CD4-positive, alpha-beta T cell treated with Interferon gamma for 1 hour (primary cell): ENCODE measurements around the gene ZBED1.

ENCODE experiments used
- DNase-seq: peaks from one replicate; pipeline ENCODE4 v3.0.0-alpha.2; 2020

Gene ZBED1

GRCh38 chrX:2451501-2452316, 49.1 kb downstream of the ZBED1 start:
- no peak for DNase-seq

DNA sequence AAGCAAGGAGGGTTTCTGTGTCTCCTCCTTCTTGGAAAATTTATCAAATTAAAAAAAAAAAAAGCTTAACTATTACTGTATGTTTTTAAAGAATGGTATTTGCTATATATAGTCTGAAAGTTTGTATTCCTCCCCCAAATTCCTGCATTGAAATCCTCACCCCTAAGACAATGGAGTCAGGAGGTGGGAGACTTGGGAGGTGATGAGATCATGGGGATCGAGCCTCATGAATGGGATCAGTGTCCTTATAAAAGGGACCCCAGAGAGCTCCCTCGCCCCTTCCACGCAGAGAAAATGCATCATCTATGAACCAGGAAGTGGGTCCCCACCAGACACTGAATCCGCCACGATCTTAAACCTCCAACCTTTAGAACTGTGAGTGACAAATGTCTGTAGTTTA, 50.1 kb downstream of the ZBED1 start:
- no peak for DNase-seq

DNA sequence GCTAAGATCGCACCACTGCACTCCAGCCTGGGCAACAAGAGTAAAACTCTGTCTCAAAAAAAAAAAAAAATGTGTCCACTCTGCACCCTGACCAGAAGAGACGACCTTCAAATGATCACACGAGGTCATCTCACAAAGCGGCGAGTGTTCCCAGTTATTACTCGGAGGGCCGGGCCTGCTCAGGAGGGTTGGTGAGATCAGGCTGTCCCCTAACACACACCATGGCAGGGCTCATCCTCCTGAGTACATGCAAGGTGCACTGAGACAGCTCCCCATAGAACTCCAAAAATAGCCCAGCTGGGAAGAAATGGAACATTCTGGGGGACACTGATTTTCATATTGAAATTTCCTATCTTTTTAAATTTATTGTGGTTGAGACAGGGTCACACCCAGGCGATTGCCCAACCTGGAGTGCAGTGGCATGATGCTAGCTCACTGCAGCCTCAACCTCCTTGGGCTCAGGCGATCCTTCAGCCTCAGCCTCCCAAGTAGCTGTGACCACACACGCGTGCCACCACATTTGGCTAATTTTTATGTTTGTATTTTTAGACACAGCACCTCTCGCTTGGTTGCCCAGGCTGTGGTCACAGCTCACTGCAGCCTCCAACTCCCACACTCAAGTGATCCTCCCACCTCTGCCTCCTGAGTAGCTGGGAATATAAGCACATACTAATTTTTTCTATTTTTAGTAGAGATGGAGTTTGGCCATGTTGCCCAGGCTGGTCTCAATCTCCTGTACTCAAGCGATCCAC, 51.5 kb downstream of the ZBED1 start:
- no peak for DNase-seq

DNA sequence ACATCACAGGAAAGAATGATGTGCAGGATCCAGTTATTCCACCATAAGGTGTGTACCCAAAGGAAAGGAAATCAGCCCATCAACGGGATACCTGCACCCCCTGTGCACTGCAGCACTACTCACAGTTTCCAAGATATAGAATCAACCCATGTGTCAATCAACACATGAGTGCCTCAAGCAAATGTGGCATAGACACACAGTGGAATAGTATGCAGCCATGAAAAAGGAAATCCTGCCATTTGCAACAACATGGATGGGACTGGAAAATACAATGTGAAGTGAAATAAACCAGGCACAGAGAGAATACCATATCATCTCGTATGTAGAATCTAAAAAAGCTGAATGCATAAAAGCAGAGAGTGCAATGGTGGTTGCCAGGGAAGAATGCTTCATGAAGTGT, 53.3 kb downstream of the ZBED1 start:
- DNase-seq = no peak

GRCh38 chrX:2446815-2447214, 54.0 kb downstream of the ZBED1 start:
- no peak for DNase-seq

DNA sequence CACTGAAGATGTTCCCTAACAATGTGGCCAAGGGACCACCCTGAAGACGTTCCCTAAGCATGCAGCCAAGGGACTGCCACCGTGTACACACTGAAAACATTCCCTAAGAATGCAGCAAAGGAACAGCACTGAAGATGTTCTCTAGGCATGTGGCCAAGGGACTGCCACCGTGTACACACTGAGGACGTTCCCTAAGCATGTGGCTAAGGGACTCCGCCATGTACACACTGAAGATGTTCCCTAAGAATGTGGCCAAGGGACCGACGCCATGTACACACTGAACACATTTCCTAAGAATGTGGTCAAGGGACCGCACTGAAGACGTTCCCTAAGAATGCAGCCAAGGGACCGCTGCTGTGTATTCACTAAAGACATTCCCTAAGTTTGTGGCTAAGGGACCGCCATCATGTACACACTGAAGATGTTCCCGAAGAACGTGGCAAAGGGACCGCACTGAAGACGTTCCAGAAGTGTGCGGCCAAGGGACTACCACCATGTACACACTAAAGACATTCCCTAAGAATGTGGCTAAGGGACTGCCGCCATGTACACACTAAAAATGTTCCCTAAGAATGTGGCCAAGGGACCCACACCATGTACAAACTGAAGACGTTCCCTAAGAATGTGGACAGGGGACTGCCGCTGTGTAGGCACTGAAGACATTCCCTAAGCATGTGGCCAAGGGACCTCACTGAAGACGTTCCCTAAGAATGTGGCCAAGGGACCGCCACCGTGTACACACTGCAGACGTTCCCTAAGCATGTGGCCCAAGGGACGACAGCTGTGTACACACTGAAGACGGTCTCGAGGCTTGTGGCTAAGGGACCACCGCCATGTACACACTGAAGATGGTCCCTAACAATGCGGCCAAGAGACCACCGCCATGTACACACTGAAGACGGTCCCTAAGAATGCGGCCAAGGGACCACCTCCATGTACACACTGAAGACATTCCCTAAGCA, 54.8 kb downstream of the ZBED1 start:
- no peak for DNase-seq

DNA sequence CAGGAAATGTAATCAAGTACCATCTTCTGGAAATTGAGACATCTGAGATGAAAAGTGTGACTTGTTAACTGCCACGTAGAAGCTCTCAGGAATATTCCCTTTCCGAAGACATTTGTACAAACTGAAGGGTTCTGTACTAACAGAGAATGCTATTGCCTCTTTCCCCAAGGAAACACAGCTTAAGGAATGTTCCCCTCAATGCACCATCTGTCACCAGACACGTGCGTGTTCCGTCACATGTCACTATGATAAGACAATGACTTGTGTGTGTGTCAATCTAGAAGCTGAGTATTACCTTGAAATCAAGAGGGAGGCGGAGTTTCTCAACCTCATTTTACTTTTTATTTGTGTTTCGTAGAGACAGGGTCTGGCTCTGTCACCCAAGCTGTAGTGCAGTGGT, 58.1 kb downstream of the ZBED1 start:
- no peak for DNase-seq

- no peak for DNase-seq
These were observed 59.3 kb downstream of the ZBED1 start for GRCh38 chrX:2441466-2441865.

GRCh38 chrX:2439613-2440012, 61.2 kb downstream of the ZBED1 start:
- DNase-seq = no peak
